Stimulated activated CD4-positive, alpha-beta T cell treated with anti-CD3 and anti-CD28 coated beads, Interleukin-15, amount 100 ng/mL, for 1 hour (primary cell): ENCODE data around the gene TRIM71.

Experiments
- DNase-seq, 2 donors: peaks; one replicate each; pipeline ENCODE4 v3.0.0-alpha.2; 2020; ENCODE audit warnings: low read depth in 1 of 2, low spot score in 1 of 2

TRIM71 gene

GRCh38 chr3:32862936-32863487, 45.2 kb downstream of the TRIM71 start:
- DNase-seq: no peak

GRCh38 chr3:32865383-32865782, 47.6 kb downstream of the TRIM71 start:
- DNase-seq: no peak

- no peak for DNase-seq
Observed at GRCh38 chr3:32866533-32866932, 48.7 kb downstream of the TRIM71 start.

GRCh38 chr3:32867954-32868353, 50.2 kb downstream of the TRIM71 start:
- DNase-seq: no peak

GRCh38 chr3:32868719-32869512, 51.1 kb downstream of the TRIM71 start:
- DNase-seq: no peak

- DNase-seq: no peak
Observed at GRCh38 chr3:32869513-32870047, 51.8 kb downstream of the TRIM71 start.

- no peak for DNase-seq
Observed at GRCh38 chr3:32870373-32871095, 52.7 kb downstream of the TRIM71 start.

GRCh38 chr3:32871273-32871672, 53.5 kb downstream of the TRIM71 start:
- DNase-seq: no peak

- DNase-seq: no peak
Observed at GRCh38 chr3:32872487-32873382, 54.9 kb downstream of the TRIM71 start.

GRCh38 chr3:32873531-32874130, 55.8 kb downstream of the TRIM71 start:
- DNase-seq: no peak

GRCh38 chr3:32876920-32877319, 59.1 kb downstream of the TRIM71 start:
- DNase-seq: no peak

- no peak for DNase-seq
Observed at GRCh38 chr3:32877598-32877997, 59.8 kb downstream of the TRIM71 start.

- DNase-seq: no peak
Observed at GRCh38 chr3:32880225-32880624, 62.4 kb downstream of the TRIM71 start.

- DNase-seq: no peak
Observed at GRCh38 chr3:32881624-32882023, 63.8 kb downstream of the TRIM71 start.

GRCh38 chr3:32882189-32882588, 64.4 kb downstream of the TRIM71 start:
- no peak for DNase-seq

GRCh38 chr3:32882603-32883025, 64.8 kb downstream of the TRIM71 start:
- no peak for DNase-seq

- no peak for DNase-seq
Observed at GRCh38 chr3:32883817-32884216, 66.0 kb downstream of the TRIM71 start.

- DNase-seq: no peak
Observed at GRCh38 chr3:32884591-32884990, 66.8 kb downstream of the TRIM71 start.

- no peak for DNase-seq
Observed at GRCh38 chr3:32885283-32885901, 67.6 kb downstream of the TRIM71 start.

GRCh38 chr3:32886296-32886695, 68.5 kb downstream of the TRIM71 start:
- DNase-seq: no peak
